Esophagus muscularis mucosa (tissue), 4 donors: ENCODE results near the gene PLEKHA7. TPM values are rescaled to one million over a fixed set of nuclear protein-coding genes. Genes with fewer than 3 reads are reported as not detected.
A peak's percentile ranks its signal among the peaks of the same experiment; 100 is the strongest.

Source experiments
- DNase-seq: peaks from one replicate; pipeline ENCODE4 v3.0.0-alpha.2; 2017; ENCODE audit errors: extremely low spot score
- H3K27ac ChIP-seq, 4 donors: fragments of 200-600 bp; sonication (generic); replicated peaks in 1 of 4; 1 replicate in 3 of 4; 2 replicates in 1 of 4; pipeline ENCODE4 v1.5.1; 2016 to 2019; ENCODE audit warnings: mild to moderate bottlenecking in 1 of 4
- H3K27me3 ChIP-seq, 4 donors: fragments of 200-600 bp; sonication (generic); one replicate each; pipeline versions ENCODE4 v1.5.1 to v1.6.0; 2016 to 2019
- H3K36me3 ChIP-seq, 4 donors: fragments of 200-600 bp; sonication (generic); one replicate each; pipeline ENCODE4 v1.5.1; 2016 to 2019
- H3K4me1 ChIP-seq, 4 donors: fragments of 200-600 bp; sonication (generic); one replicate each; pipeline ENCODE4 v1.5.1; 2016 to 2019
- H3K4me3 ChIP-seq, 4 donors: fragments of 200-600 bp; sonication (generic); 1 replicate in 2 of 4; 2 replicates in 2 of 4; pipeline ENCODE4 v1.5.1; 2016 to 2019; ENCODE audit warnings: mild to moderate bottlenecking in 4 of 4, moderate library complexity in 1 of 4
- H3K9me3 ChIP-seq, 4 donors: fragments of 200-600 bp; sonication (generic); 1 replicate in 3 of 4; 2 replicates in 1 of 4; pipeline ENCODE4 v1.5.1; 2016 to 2019
- EP300 ChIP-seq: sonication (generic); formaldehyde crosslinking; IDR thresholded peaks from one replicate; pipeline ENCODE4 v1.6.1; 2017; ENCODE audit warnings: antibody characterized with exemption
- POLR2A ChIP-seq: fragments of 450-650 bp; IDR thresholded peaks from one replicate; pipeline ENCODE4 v1.6.1; 2017; ENCODE audit warnings: antibody characterized with exemption, moderate library complexity, mild to moderate bottlenecking, low read depth
- POLR2AphosphoS5 ChIP-seq, 2 donors: sonication (generic); formaldehyde crosslinking; IDR thresholded peaks; one replicate each; pipeline ENCODE4 v1.6.1; 2017; ENCODE audit warnings: antibody characterized with exemption in 2 of 2
- WGBS: methylation state at CpG from one replicate; pipeline ENCODE4 v1.1.5; 2018; 5-methylcytosine and 5-hydroxymethylcytosine counted together
- intact Hi-C: fragments of 100-400 bp; cut with DNase I; formaldehyde crosslinking; loops from one replicate; pipeline ENCODE4 v1.15.1; 2023
- total RNA-seq, 4 donors: library from RNA; depleted of rRNA; stranded (reverse); fragments of >200 nt; gene quantifications; one replicate each; pipeline versions ENCODE4 v1.1.0 to v1.2.1, GENCODE V29; 2016
- TF ChIP-seq, protein P1 (sequence below), 3 experiments: fragments of 200-600 bp in 2 of 3; fragments of 450-650 bp in 1 of 3; sonication (generic) in 2 of 3; IDR thresholded peaks; one replicate each; pipeline ENCODE4 v1.5.1; 2017 to 2019; ENCODE audit warnings: antibody characterized with exemption in 3 of 3, mild to moderate bottlenecking in 2 of 3, moderate library complexity in 1 of 3

Gene PLEKHA7
- total RNA-seq, 4 donors from 2014 or later, result 5.8 to 9.1 (median 7.7) TPM

DNA sequence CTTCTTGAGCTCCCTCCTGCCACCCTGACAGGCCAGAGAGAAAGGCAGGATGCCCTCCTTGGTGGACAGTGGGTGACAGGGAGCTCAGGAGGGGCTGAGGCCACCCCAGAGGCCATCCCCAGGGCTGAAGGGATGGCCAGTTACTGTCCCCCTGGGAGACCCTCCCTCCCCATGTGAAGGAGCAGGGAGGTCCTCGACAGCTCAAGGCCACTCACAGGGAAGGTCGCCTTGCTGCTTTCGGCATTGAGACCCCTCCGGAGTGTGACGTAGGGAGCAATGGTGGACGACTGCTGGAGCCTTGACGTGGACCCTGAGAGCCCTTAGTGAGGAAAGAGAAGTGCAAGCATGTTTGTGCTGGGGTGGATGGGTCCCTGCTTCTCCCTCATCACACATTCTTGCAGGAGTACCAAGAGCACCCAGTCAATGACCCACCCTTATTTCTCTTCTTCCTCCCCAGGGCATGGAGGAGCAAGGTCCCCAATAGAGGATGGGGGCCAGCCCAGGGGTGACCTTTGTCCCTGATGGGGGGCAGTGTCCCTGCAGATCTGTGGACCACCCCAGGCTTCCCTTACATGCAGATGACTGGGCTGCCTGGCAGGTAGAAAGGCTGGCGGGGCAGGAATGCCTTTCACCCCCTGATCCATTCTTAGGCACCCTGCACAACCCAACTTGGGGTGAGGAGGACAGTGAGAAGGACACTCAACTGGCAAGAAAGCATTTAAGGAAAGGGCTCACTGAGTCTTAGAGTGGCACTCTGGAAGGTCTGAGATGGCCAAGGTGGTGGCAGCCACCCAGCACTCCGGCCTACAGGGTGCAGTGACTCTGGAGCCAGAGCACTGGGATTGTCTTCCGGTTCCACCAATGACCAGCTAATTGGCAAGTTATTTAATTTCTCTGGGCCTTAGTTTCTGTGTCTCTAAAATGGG is 224.4 kb downstream of the PLEKHA7 start:
- intact Hi-C loops, result loop anchor here (10.0 kb wide), 1 partner anchor 275 kb away; no protein-coding TSS in a partner anchor
- WGBS, result 91% methylated on average over 9 of the region's 10 CpGs
- H3K4me1 ChIP-seq, result peaks cover 4 to 56% (median 28%) of the 10 kb centered on the region in 4 donors
- TF ChIP-seq, protein P1, sequence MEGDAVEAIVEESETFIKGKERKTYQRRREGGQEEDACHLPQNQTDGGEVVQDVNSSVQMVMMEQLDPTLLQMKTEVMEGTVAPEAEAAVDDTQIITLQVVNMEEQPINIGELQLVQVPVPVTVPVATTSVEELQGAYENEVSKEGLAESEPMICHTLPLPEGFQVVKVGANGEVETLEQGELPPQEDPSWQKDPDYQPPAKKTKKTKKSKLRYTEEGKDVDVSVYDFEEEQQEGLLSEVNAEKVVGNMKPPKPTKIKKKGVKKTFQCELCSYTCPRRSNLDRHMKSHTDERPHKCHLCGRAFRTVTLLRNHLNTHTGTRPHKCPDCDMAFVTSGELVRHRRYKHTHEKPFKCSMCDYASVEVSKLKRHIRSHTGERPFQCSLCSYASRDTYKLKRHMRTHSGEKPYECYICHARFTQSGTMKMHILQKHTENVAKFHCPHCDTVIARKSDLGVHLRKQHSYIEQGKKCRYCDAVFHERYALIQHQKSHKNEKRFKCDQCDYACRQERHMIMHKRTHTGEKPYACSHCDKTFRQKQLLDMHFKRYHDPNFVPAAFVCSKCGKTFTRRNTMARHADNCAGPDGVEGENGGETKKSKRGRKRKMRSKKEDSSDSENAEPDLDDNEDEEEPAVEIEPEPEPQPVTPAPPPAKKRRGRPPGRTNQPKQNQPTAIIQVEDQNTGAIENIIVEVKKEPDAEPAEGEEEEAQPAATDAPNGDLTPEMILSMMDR (IDR thresholded peaks at IDR 0.05), result no peak
- TF ChIP-seq EP300 (no peak), POLR2A (no peak), POLR2AphosphoS5 (IDR thresholded peaks at IDR 0.05) (no peak)
- no peak overlapping the region for H3K27ac ChIP-seq
- no peaks in the 10 kb centered on the region for H3K9me3 ChIP-seq
- H3K36me3 ChIP-seq, result peaks cover 0 to 20% (median 6%) of the 10 kb centered on the region in 4 donors
- no peaks in the 10 kb centered on the region for H3K27me3 ChIP-seq
- no peak for DNase-seq
- no peak overlapping the region for H3K4me3 ChIP-seq

DNA sequence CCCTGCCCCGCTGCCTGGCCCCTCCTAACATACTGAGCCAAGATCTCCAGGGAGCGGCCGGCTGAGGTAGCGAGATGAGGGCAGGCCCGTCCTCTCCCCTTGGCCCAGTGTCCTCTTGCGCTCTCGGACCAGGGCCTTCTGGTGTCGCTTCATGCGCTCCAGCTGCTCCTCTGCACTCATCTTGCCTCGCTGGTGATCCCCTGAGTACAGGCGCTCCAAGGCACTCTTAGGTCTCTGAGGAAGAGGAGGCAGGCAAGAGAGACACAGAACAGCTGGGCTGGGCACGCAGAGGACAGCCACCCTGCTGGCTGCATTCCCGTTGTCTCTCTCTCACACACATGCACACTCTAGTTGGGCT is 225.2 kb downstream of the PLEKHA7 start:
- TF ChIP-seq EP300, result no peak
- intact Hi-C loops, result loop anchor here (10.0 kb wide), 1 partner anchor 276 kb away; no protein-coding TSS in a partner anchor
- Histone ChIP-seq H3K27me3 (no peaks in the 10 kb centered on the region), H3K4me1 (peaks cover 4 to 61% (median 28%) of the 10 kb centered on the region in 4 donors), H3K36me3 (peaks cover 0 to 20% (median 4%) of the 10 kb centered on the region in 4 donors), H3K4me3 (no peak overlapping the region), H3K27ac (no peak overlapping the region), H3K9me3 (no peaks in the 10 kb centered on the region)
- 90% methylated on average over 11 of the region's 13 CpGs for WGBS
- no peak for DNase-seq

DNA sequence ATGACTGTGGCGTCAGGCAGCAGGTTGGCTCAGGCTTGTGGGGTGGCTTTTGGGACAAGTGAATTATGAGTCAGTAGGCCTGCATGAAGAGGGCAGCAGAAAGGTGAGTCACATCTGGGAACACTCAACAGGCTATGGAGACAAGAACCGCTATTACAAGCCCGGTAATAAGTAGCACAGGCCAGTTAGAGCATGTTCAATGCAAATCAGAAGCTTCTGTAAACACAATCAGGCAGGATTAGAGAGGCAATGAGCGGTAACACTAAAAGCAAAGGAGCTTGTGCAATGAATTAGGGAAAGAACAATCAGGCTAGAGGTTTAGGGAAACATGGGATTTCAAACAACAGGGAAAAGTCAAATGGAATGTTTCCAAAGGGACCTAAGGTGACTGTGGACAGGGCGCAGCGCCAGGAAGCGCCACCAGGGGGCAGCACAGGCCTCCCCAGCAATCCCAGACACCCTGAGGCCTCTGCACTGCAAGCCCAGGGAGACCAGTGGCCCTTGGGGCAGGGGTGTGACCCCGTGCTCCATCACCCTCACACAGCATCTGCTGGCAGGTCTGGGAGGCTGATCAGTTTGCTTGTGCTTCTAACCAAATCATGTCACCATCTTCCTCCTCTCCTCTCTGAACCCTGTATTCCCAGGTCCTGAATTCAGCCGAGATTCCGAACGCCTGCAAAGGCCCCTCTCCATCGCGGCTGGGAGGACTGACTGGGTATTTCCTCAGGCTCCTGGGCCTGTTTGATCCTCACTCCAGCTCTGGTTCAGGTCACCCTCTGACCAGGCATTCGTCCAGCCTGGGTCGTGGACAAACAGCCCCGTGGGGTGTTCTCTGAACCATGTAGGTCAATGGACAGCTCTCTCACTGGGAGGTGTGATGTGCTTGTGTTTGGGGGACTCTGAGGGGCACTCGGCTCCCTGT is 225.8 kb downstream of the PLEKHA7 start:
- Histone ChIP-seq H3K4me1 (peaks cover 4 to 60% (median 28%) of the 10 kb centered on the region in 4 donors), H3K36me3 (peaks cover 0 to 23% (median 2%) of the 10 kb centered on the region in 4 donors), H3K9me3 (no peaks in the 10 kb centered on the region), H3K27ac (no peak overlapping the region), H3K4me3 (no peak overlapping the region), H3K27me3 (no peaks in the 10 kb centered on the region)
- no peak for DNase-seq
- WGBS, result 74% methylated on average over 15 of the region's 17 CpGs
- TF ChIP-seq, protein P1 (IDR thresholded peaks at IDR 0.05), result peak; percentile 80 to 100 (median 91)
- no peak for TF ChIP-seq EP300
- intact Hi-C loops, result loop anchor here (10.0 kb wide), 1 partner anchor 276 kb away; no protein-coding TSS in a partner anchor

- Histone ChIP-seq H3K4me1 (peaks cover 0 to 49% (median 28%) of the 10 kb centered on the region in 4 donors), H3K9me3 (no peaks in the 10 kb centered on the region), H3K27ac (no peak overlapping the region), H3K27me3 (no peaks in the 10 kb centered on the region), H3K4me3 (no peak overlapping the region), H3K36me3 (peaks cover 0 to 28% (median 2%) of the 10 kb centered on the region in 4 donors)
- whole genome bisulfite sequencing, result 84% methylated on average over 7 of the region's 7 CpGs
- TF ChIP-seq POLR2AphosphoS5 (IDR thresholded peaks at IDR 0.05), result no peak
- no peak for TF ChIP-seq POLR2A
- DNase-seq, result no peak
- intact Hi-C loops, result loop anchor here (10.0 kb wide), 1 partner anchor 278 kb away; no protein-coding TSS in a partner anchor
Observed at GRCh38 chr11:16787035-16787742, 227.0 kb downstream of the PLEKHA7 start.

DNA sequence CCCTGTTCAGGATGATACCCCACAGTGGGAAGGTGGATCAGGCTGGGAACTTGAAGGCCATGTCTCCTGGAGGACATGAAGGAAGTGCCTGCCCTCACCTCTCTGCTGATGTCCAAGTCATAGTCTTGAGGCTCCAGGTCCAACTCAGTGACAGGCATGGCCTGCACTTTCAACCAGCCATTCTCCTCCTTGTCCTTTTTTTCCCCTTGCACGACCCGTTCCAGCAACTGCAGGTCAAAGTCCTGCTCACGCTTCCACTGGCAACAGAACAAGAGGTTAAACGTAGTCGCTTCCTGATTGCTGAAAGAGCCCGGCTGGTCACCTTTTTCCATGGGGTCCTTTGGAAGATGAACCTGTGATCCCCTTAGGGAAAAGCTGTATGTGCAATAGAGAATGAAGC is 228.1 kb downstream of the PLEKHA7 start:
- intact Hi-C loops, result loop anchor here (10.0 kb wide), 1 partner anchor 279 kb away; no protein-coding TSS in a partner anchor
- Histone ChIP-seq H3K4me3 (no peak overlapping the region), H3K36me3 (peaks cover 0 to 28% (median 2%) of the 10 kb centered on the region in 4 donors), H3K9me3 (no peaks in the 10 kb centered on the region), H3K27ac (no peak overlapping the region), H3K4me1 (peaks cover 0 to 45% (median 21%) of the 10 kb centered on the region in 4 donors), H3K27me3 (no peaks in the 10 kb centered on the region)
- WGBS, result 93% methylated on average over 6 of the region's 6 CpGs
- no peak for TF ChIP-seq POLR2AphosphoS5 (IDR thresholded peaks at IDR 0.05)
- DNase-seq, result no peak
